Activated CD4-positive, alpha-beta T cell treated with anti-CD3 and anti-CD28 coated beads, Interleukin-2, amount 50 U/mL, for 48 hours (primary cell): ENCODE measurements around the gene CRHR1.
"Not testable (repeated sequence)": the region's sequence is repeated elsewhere in the genome, so short reads cannot be mapped to it uniquely, and the experiment has no call there.

Experiments used
- DNase-seq, 2 experiments: peaks; one replicate each; pipeline ENCODE4 v3.0.0-alpha.2; 2020

CRHR1 gene

GRCh38 chr17:45784293-45784740 lies at the start of gene CRHR1:
Gene CRHR1 (plus strand): TSS chr17:45784320. CDS start chr17:45784545, 225 bp downstream.
- peak; percentile 5 to 10 for DNase-seq

GRCh38 chr17:45734598-45734997 lies 49.5 kb upstream of the CRHR1 start:
- DNase-seq: no peak

GRCh38 chr17:45735488-45735887 lies 48.6 kb upstream of the CRHR1 start:
- DNase-seq: no peak

GRCh38 chr17:45739786-45740185 lies 44.3 kb upstream of the CRHR1 start:
- DNase-seq: no peak

- DNase-seq: peak; percentile 16 to 36
Measured at GRCh38 chr17:45740553-45741330, 43.4 kb upstream of the CRHR1 start.

- DNase-seq: no peak
Measured at GRCh38 chr17:45742251-45742650, 41.9 kb upstream of the CRHR1 start.

GRCh38 chr17:45743626-45744326 lies 40.3 kb upstream of the CRHR1 start:
- no peak for DNase-seq

- not testable (repeated sequence) for DNase-seq
Measured at GRCh38 chr17:45744826-45745225, 39.3 kb upstream of the CRHR1 start.

GRCh38 chr17:45745601-45746494 lies 38.3 kb upstream of the CRHR1 start:
- DNase-seq: no peak

GRCh38 chr17:45747911-45748310 lies 36.2 kb upstream of the CRHR1 start:
- no peak for DNase-seq

- no peak for DNase-seq
Measured at GRCh38 chr17:45748731-45749310, 35.3 kb upstream of the CRHR1 start.

- no peak for DNase-seq
Measured at GRCh38 chr17:45749831-45750335, 34.2 kb upstream of the CRHR1 start.

- DNase-seq: no peak
Measured at GRCh38 chr17:45750779-45751440, 33.2 kb upstream of the CRHR1 start.

GRCh38 chr17:45751466-45751865 lies 32.7 kb upstream of the CRHR1 start:
- DNase-seq: no peak

GRCh38 chr17:45752246-45752645 lies 31.9 kb upstream of the CRHR1 start:
- DNase-seq: no peak

GRCh38 chr17:45753645-45754225 lies 30.4 kb upstream of the CRHR1 start:
- DNase-seq: no peak

- no peak for DNase-seq
Measured at GRCh38 chr17:45755050-45755449, 29.1 kb upstream of the CRHR1 start.

GRCh38 chr17:45756266-45756991 lies 27.7 kb upstream of the CRHR1 start:
- no peak for DNase-seq

- DNase-seq: no peak
Measured at GRCh38 chr17:45757431-45758218, 26.5 kb upstream of the CRHR1 start.

- DNase-seq: no peak
Measured at GRCh38 chr17:45758544-45758943, 25.6 kb upstream of the CRHR1 start.
